H1 (cell line): Measurements from ENCODE around the gene SIPA1L3. TPM values are rescaled to one million over a fixed set of nuclear protein-coding genes. Genes with fewer than 3 reads are reported as not detected.

Source experiments
- CTCF ChIA-PET: fragments of 300-600 bp; sonication (Branson Sonifier 250); formaldehyde crosslinking; loops from one replicate; lab custom pipeline; 2021; ENCODE audit not compliant: partially characterized antibody; lab: Charles Lee
- POLR2A ChIA-PET: fragments of 300-600 bp; sonication (Branson Sonifier 250); formaldehyde crosslinking; loops from one replicate; lab custom pipeline; 2021; ENCODE audit warnings: inconsistent platforms; ENCODE audit not compliant: partially characterized antibody; lab: Charles Lee
- DNase-seq, 2 experiments: peaks; one replicate each; pipeline versions ENCODE4 v3.0.0 to v3.0.0-alpha.2; 2010 to 2022; ENCODE audit warnings: low spot score in 2 of 2, low read depth in 1 of 2, mixed read lengths in 1 of 2
- FAIRE-seq: peaks from 2 replicates; lab custom pipeline; 2011; peaks lifted over from hg19 to GRCh38; lab: Jason Lieb, UNC
- H2AFZ ChIP-seq: 2 replicates; pipeline ENCODE4 v1.8.1; 2012; ENCODE audit warnings: low read length, inconsistent platforms
- H2AK5ac ChIP-seq: 2 replicates; pipeline ENCODE4 v1.6.1; 2013; ENCODE audit warnings: low read depth, low read length
- H2BK120ac ChIP-seq: replicated peaks from 2 replicates; pipeline ENCODE3; 2013; ENCODE audit warnings: low read depth, low read length, inconsistent platforms
- H2BK12ac ChIP-seq: 2 replicates; pipeline ENCODE4 v1.6.1; 2013; ENCODE audit warnings: low read depth, low read length
- H2BK15ac ChIP-seq: 2 replicates; pipeline ENCODE4 v1.6.1; 2013; ENCODE audit warnings: low read length
- H2BK20ac ChIP-seq: 2 replicates; pipeline ENCODE4 v1.6.1; 2013; ENCODE audit warnings: low read length
- H2BK5ac ChIP-seq: 2 replicates; pipeline ENCODE4 v1.6.1; 2013; ENCODE audit warnings: low read depth, low read length
- H3K14ac ChIP-seq: 2 replicates; pipeline ENCODE4 v1.6.1; 2013; ENCODE audit warnings: inconsistent platforms; ENCODE audit not compliant: insufficient read length
- H3K18ac ChIP-seq: 2 replicates; pipeline ENCODE4 v1.6.1; 2013; ENCODE audit warnings: low read length; ENCODE audit errors: extremely low read depth
- H3K23ac ChIP-seq: 2 replicates; pipeline ENCODE4 v1.6.1; 2013; ENCODE audit warnings: inconsistent platforms; ENCODE audit not compliant: insufficient read length
- H3K23me2 ChIP-seq: 2 replicates; pipeline ENCODE4 v1.6.1; 2013; ENCODE audit warnings: low read depth, low read length
- H3K27ac ChIP-seq: 2 replicates; pipeline ENCODE4 v1.6.1; 2011; ENCODE audit warnings: low read depth, low read length, inconsistent platforms
- H3K27me3 ChIP-seq, 4 experiments: replicated peaks in 1 of 4; 1 replicate in 1 of 4; 2 replicates in 3 of 4; pipeline versions ENCODE4 v1.6.1 to v1.8.1; 2011 to 2013; ENCODE audit warnings: low read length in 3 of 4, mild to moderate bottlenecking in 3 of 4, inconsistent platforms in 2 of 4, mixed read lengths in 2 of 4, moderate library complexity in 1 of 4; ENCODE audit not compliant: control insufficient read depth in 3 of 4, insufficient read depth in 3 of 4; ENCODE audit errors: extremely low read depth in 1 of 4
- H3K36me3 ChIP-seq, 4 experiments: 2 replicates each; pipeline versions ENCODE4 v1.6.1 to v1.8.1; 2011 to 2013; ENCODE audit warnings: mild to moderate bottlenecking in 4 of 4, low read length in 3 of 4, moderate library complexity in 2 of 4, control low read depth in 1 of 4, inconsistent platforms in 1 of 4; ENCODE audit not compliant: insufficient read depth in 4 of 4, control insufficient read depth in 2 of 4
- H3K4ac ChIP-seq: replicated peaks from 2 replicates; pipeline ENCODE3; 2013; ENCODE audit warnings: low read length, low read depth, mixed read lengths, inconsistent platforms; ENCODE audit not compliant: insufficient read length
- H3K4me1 ChIP-seq, 4 experiments: replicated peaks in 1 of 4; 1 replicate in 1 of 4; 2 replicates in 3 of 4; pipeline versions ENCODE4 v1.6.1 to v1.8.1; 2011 to 2013; ENCODE audit warnings: low read length in 3 of 4, inconsistent platforms in 2 of 4, mixed read lengths in 1 of 4; ENCODE audit not compliant: insufficient read depth in 4 of 4, control insufficient read depth in 3 of 4
- H3K4me2 ChIP-seq, 2 experiments: 2 replicates each; pipeline versions ENCODE4 v1.6.1 to v1.8.1; 2011 to 2013; ENCODE audit warnings: low read depth in 2 of 2, low read length in 2 of 2, control low read depth in 1 of 2, inconsistent platforms in 1 of 2, mild to moderate bottlenecking in 1 of 2; ENCODE audit not compliant: insufficient read depth in 1 of 2
- H3K4me3 ChIP-seq, 4 experiments: fragments of 200-600, 300-600 bp in 1 of 4; sonication (generic), shearing (Covaris generic), sonication (Bioruptor Twin) in 1 of 4; 2 replicates each; pipeline versions ENCODE4 v1.5.1 to v1.8.1; 2011 to 2016; ENCODE audit warnings: low read length in 4 of 4, low read depth in 3 of 4, control low read depth in 2 of 4, inconsistent platforms in 2 of 4, mild to moderate bottlenecking in 2 of 4, mixed read lengths in 1 of 4, moderate library complexity in 1 of 4; ENCODE audit not compliant: insufficient read depth in 2 of 4; ENCODE audit errors: extremely low read depth in 1 of 4
- H3K56ac ChIP-seq: replicated peaks from 2 replicates; pipeline ENCODE3; 2013; ENCODE audit warnings: low read depth, mild to moderate bottlenecking, mixed read lengths, low read length, inconsistent platforms; ENCODE audit not compliant: insufficient read length
- H3K79me1 ChIP-seq: 2 replicates; pipeline ENCODE4 v1.6.1; 2013; ENCODE audit warnings: low read depth, low read length, control low read depth
- H3K79me2 ChIP-seq, 2 experiments: 2 replicates each; pipeline versions ENCODE4 v1.6.1 to v1.8.1; 2012 to 2013; ENCODE audit warnings: low read length in 2 of 2, mild to moderate bottlenecking in 2 of 2, inconsistent platforms in 1 of 2; ENCODE audit not compliant: insufficient read depth in 2 of 2, control insufficient read depth in 1 of 2
- H3K9ac ChIP-seq, 4 experiments: replicated peaks in 1 of 4; 1 replicate in 1 of 4; 2 replicates in 3 of 4; pipeline versions ENCODE4 v1.6.1 to v1.8.1; 2011 to 2013; ENCODE audit warnings: low read depth in 3 of 4, low read length in 3 of 4, control low read depth in 2 of 4, mild to moderate bottlenecking in 2 of 4, moderate library complexity in 2 of 4, inconsistent platforms in 1 of 4; ENCODE audit errors: extremely low read depth in 1 of 4
- H3K9me3 ChIP-seq, 2 experiments: 2 replicates each; pipeline versions ENCODE4 v1.6.1 to v1.8.1; 2012 to 2013; ENCODE audit warnings: mild to moderate bottlenecking in 2 of 2, moderate library complexity in 2 of 2, control low read depth in 1 of 2, inconsistent platforms in 1 of 2, low read depth in 1 of 2, low read length in 1 of 2, mixed read lengths in 1 of 2; ENCODE audit not compliant: insufficient read depth in 2 of 2
- H4K20me1 ChIP-seq, 2 experiments: replicated peaks in 1 of 2; 2 replicates each; pipeline versions ENCODE3 to v1.8.1; 2011 to 2013; ENCODE audit warnings: inconsistent platforms in 2 of 2, low read length in 2 of 2, mild to moderate bottlenecking in 1 of 2; ENCODE audit not compliant: insufficient read depth in 2 of 2, control insufficient read depth in 1 of 2
- H4K5ac ChIP-seq: 2 replicates; pipeline ENCODE4 v1.6.1; 2013; ENCODE audit warnings: low read length, low read depth, mixed read lengths, inconsistent platforms; ENCODE audit not compliant: insufficient read length
- H4K8ac ChIP-seq: 2 replicates; pipeline ENCODE4 v1.8.0; 2013; ENCODE audit warnings: mild to moderate bottlenecking, moderate library complexity, low read length, inconsistent platforms; ENCODE audit not compliant: insufficient read depth; ENCODE audit errors: extremely low read depth
- H4K91ac ChIP-seq: replicated peaks from 2 replicates; pipeline ENCODE3; 2013; ENCODE audit warnings: low read length, mixed read lengths, inconsistent platforms; ENCODE audit not compliant: insufficient read length
- CBX5 ChIP-seq: fragments of 300-800, 300-1000 bp; sonication (generic); IDR thresholded peaks from 2 replicates; pipeline ENCODE4 v1.7.1; 2016; ENCODE audit warnings: antibody characterized with exemption, low read length, low read depth
- RAD21 ChIP-seq, 2 experiments: IDR thresholded peaks in 1 of 2; conservative IDR thresholded peaks in 1 of 2; 2 replicates each; pipeline ENCODE4 v1.6.1; 2011; ENCODE audit warnings: low read depth in 2 of 2, low read length in 2 of 2, improper control_type of control experiment in 1 of 2, inconsistent platforms in 1 of 2, mild to moderate bottlenecking in 1 of 2, moderate library complexity in 1 of 2
- WGBS, 2 experiments: shearing (Covaris generic) in 1 of 2; methylation state at CpG; one replicate each; pipeline versions ENCODE4 v1.1.6 to v1.1.7; 2013 to 2015; ENCODE audit warnings: low lambda C conversion rate in 2 of 2, mixed read lengths in 2 of 2, inconsistent platforms in 1 of 2, low coverage in 1 of 2, missing lambda C conversion rate in 1 of 2; ENCODE audit not compliant: insufficient replicate concordance in 2 of 2, insufficient coverage in 1 of 2, insufficient read length in 1 of 2; ENCODE audit errors: extremely low coverage in 1 of 2, missing lambda C conversion rate in 1 of 2; 5-methylcytosine and 5-hydroxymethylcytosine counted together
- polyA plus RNA-seq, 7 experiments: library from polyadenylated mRNA; depleted of rRNA in 3 of 7; stranded (reverse) in 5 of 7; unstranded in 2 of 7; fragments of >200 nt in 5 of 7; fragments of 200-250 nt in 2 of 7; gene quantifications; 1 replicate in 5 of 7; 2 replicates in 1 of 7; 4 replicates in 1 of 7; pipeline versions ENCODE4 v1.2.1 to v1.2.3, GENCODE V29; 2011 to 2013; ENCODE audit warnings: missing spikeins in 2 of 7, mixed read lengths in 2 of 7
- total RNA-seq: library from RNA; stranded (reverse); fragmentation: NEBNext Ultra II Directional; extraction: Animal tissue kit (Norgen Biotek cat#: 25700); gene quantifications from 2 replicates; pipeline ENCODE4 v1.2.1, GENCODE V29; 2021

Gene SIPA1L3
- total and polyA plus RNA-seq, 2 of the 8 experiments (the other 6 are each of a cell fraction or from before 2014, with no cell fraction given), result 15.0 to 54.9 TPM

GRCh38 chr19:37872383-37872782 is 34.6 kb upstream of the SIPA1L3 start:
- H3K79me1 ChIP-seq, result no peaks in the 10 kb centered on the region
- no peak overlapping the region for H4K5ac ChIP-seq
- no peak overlapping the region for H3K18ac ChIP-seq
- H3K9ac ChIP-seq, result no peak overlapping the region
- H2BK15ac ChIP-seq, result no peak overlapping the region
- H3K4ac ChIP-seq, result no peak overlapping the region
- H2BK20ac ChIP-seq, result no peak overlapping the region
- H3K23me2 ChIP-seq, result no peaks in the 10 kb centered on the region; the same call in 1 of the 2 replicates
- no peak overlapping the region for H4K8ac ChIP-seq
- DNase-seq, result no peak
- H3K56ac ChIP-seq, result no peak overlapping the region
- no peaks in the 10 kb centered on the region; a peak in 1 of 7 replicates for H3K4me1 ChIP-seq
- H3K4me2 ChIP-seq, result no peak overlapping the region
- no peak overlapping the region for H4K91ac ChIP-seq
- peaks cover 5 to 10% of the 10 kb centered on the region in 2 experiments; a peak in 2 of 4 replicates for H3K9me3 ChIP-seq
- 88% methylated on average over 5 of the region's 5 CpGs; no CpG with 5 or more reads in 1 of the 2 experiments for WGBS, 2 experiments
- no peaks in the 10 kb centered on the region; a peak in 1 of 8 replicates for H3K36me3 ChIP-seq
- no peaks in the 10 kb centered on the region for H3K79me2 ChIP-seq
- no peak overlapping the region for H3K4me3 ChIP-seq
- no peak overlapping the region for H2BK120ac ChIP-seq
- H3K27ac ChIP-seq, result no peak overlapping the region
- ChIA-PET POLR2A (no interaction called here), CTCF (interaction anchor here (1.3 kb wide), 1 partner anchor 26 kb away, joined by 4 read pairs; no protein-coding TSS in a partner anchor)
- no peak overlapping the region for H2AFZ ChIP-seq
- FAIRE-seq, result no peak
- H3K23ac ChIP-seq, result no peak overlapping the region
- H2AK5ac ChIP-seq, result no peak overlapping the region
- no peak overlapping the region for H3K14ac ChIP-seq
- H2BK12ac ChIP-seq, result no peak overlapping the region
- H4K20me1 ChIP-seq, result no peaks in the 10 kb centered on the region
- H3K27me3 ChIP-seq, result no peaks in the 10 kb centered on the region
- no peak overlapping the region for H2BK5ac ChIP-seq
- TF ChIP-seq RAD21 (IDR thresholded peaks at IDR 0.05 in 1 of 2, conservative IDR thresholded peaks at IDR 0.05 in 1 of 2; ENCODE audit: low read depth in 2 of 2, low read length in 2 of 2) (no peak), CBX5 (no peak)
- TF ChIP-seq, all 59 proteins: peak for 0
